Ovary (tissue), 3 donors: ENCODE results near the gene NRXN2.

Experiments used
- POLR2A ChIP-seq: fragments of 450-650 bp; IDR thresholded peaks from one replicate; pipeline ENCODE4 v1.6.1; 2017; ENCODE audit warnings: antibody characterized with exemption, mild to moderate bottlenecking, moderate library complexity
- TF ChIP-seq, protein P1 (sequence below), 3 donors: fragments of 450-650 bp in 2 of 3; fragments of 200-600 bp in 1 of 3; IDR thresholded peaks; one replicate each; pipeline versions ENCODE4 v1.5.1 to v1.8.0; 2016 to 2022; ENCODE audit warnings: antibody characterized with exemption in 3 of 3, mild to moderate bottlenecking in 1 of 3
- donor health status: DM: no; HTN: no; CAD: no.

DNA sequence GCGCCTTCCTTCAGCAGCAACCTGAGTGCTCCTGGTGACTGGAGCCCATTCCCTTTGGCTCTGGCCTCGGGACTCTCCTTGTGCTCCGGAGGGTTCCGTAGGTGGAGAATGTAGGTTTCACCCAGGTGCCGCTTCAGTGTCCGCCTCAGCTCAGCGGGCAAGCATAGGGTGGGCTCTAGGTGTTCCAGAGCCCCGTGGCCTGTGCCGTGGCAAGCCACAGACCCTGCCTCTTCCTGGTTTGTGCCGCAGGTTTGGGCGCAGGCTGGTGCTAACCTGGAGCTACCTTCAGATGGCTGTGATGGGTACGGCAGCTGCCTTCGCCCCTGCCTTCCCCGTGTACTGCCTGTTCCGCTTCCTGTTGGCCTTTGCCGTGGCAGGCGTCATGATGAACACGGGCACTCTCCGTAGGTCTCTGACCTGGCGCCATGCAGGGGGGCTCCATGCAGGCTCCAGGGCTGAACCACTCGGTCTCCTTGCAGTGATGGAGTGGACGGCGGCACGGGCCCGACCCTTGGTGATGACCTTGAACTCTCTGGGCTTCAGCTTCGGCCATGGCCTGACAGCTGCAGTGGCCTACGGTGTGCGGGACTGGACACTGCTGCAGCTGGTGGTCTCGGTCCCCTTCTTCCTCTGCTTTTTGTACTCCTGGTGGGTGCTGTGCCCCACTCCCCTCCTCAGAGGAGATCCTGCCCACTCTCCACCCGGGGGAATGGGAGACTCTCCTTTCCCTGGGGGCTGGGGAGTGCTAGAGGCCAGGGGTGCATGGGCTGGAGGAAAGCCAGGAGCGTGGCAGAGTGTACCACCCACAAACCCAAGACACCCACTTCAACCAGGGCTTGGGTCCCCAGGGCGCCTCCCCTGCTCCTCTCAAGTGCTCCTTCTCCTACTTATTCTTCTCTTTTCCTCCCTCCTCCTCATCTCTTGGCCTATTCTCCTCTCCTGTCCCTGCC lies 129.6 kb downstream of the NRXN2 start:
- no peak for TF ChIP-seq POLR2A
- TF ChIP-seq, protein P1, sequence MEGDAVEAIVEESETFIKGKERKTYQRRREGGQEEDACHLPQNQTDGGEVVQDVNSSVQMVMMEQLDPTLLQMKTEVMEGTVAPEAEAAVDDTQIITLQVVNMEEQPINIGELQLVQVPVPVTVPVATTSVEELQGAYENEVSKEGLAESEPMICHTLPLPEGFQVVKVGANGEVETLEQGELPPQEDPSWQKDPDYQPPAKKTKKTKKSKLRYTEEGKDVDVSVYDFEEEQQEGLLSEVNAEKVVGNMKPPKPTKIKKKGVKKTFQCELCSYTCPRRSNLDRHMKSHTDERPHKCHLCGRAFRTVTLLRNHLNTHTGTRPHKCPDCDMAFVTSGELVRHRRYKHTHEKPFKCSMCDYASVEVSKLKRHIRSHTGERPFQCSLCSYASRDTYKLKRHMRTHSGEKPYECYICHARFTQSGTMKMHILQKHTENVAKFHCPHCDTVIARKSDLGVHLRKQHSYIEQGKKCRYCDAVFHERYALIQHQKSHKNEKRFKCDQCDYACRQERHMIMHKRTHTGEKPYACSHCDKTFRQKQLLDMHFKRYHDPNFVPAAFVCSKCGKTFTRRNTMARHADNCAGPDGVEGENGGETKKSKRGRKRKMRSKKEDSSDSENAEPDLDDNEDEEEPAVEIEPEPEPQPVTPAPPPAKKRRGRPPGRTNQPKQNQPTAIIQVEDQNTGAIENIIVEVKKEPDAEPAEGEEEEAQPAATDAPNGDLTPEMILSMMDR (IDR thresholded peaks at IDR 0.05) = no peak
